Stimulated activated CD8-positive, alpha-beta memory T cell treated with anti-CD3 and anti-CD28 coated beads, Interleukin-4, amount 100 ng/mL, for 48 hours (primary cell): ENCODE results near the gene SYT9.
"Not testable (repeated sequence)": the region's sequence is repeated elsewhere in the genome, so short reads cannot be mapped to it uniquely, and the experiment has no call there.

Source experiments
- DNase-seq: peaks from one replicate; pipeline ENCODE4 v3.0.0-alpha.2; 2020

SYT9 gene

GRCh38 chr11:7278314-7278917 lies 26.7 kb downstream of the SYT9 start:
- DNase-seq, result no peak

- no peak for DNase-seq
These were observed 28.0 kb downstream of the SYT9 start for GRCh38 chr11:7279676-7280075.

DNA sequence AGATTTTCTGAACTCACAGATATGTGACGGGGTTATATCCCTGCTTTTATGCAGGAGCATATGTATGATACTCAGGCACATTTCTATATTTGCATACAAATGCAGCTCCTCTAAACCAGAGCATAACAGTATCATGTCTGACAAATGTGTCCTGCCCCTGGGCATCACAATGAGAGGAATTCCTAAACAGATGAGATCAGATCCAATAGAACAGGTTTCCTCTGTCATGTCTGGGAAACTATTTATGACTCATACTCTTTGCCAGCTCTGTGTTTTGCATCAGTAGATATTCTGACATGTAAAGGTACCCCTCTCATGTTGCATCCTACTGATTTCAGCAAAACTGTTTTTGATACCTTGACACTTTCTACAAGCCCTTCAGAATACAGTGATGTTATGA lies 29.4 kb downstream of the SYT9 start:
- DNase-seq, result no peak

- no peak for DNase-seq
These were observed 30.1 kb downstream of the SYT9 start for GRCh38 chr11:7281809-7282208.

DNA sequence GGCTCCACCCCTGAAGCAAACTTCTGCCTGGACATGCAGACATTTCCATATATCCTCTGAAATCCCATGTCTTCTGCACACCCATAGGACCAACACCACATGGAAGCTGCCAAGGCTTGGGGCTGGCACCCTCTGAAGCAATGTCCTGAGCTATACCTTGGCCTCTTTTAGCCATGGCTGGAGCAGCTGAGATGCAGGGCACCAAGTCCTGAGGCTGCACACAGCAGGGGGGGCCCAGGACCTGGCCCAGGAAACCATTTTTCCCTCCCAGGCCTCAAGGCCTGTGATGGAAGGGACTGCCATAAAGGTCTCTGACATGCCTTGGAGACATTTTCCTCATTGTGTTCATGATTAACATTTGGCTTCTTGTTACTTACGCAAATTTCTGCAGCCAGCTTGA lies 34.5 kb downstream of the SYT9 start:
- no peak for DNase-seq

DNA sequence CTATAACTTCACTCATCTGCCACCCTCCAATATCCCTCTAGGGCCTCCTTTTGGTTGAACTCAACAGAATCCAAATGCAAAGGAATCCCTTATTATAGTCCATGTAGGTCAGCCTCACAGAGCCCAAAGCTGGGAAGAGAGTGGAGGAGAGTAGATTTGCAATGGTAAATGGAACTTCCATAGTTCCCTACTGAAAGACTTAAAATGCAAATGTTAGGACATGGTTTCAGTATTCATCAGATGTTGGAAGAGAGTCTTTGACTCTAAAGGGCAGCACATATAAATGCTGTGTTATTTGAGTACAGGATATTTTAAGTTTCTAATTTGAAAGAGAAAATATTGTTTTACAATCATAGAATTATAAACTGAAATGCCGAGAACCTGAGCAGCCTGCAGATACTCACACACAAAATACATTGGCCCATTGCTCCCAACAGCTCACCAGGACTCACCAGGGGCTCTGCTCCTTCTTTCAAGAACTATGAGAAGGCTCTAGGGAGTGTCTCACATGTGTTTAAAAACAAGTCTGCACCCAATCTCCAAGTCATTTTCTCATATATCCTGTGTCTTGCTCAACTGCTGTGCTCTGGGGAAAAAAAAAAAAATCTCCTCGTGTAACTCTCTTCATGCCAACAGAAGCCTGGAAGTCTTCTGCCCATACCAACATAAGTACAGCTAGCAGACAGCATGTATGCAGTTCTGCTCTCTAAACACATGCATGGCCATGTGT lies 39.6 kb downstream of the SYT9 start:
- no peak for DNase-seq

GRCh38 chr11:7292922-7293321 lies 41.2 kb downstream of the SYT9 start:
- no peak for DNase-seq

DNA sequence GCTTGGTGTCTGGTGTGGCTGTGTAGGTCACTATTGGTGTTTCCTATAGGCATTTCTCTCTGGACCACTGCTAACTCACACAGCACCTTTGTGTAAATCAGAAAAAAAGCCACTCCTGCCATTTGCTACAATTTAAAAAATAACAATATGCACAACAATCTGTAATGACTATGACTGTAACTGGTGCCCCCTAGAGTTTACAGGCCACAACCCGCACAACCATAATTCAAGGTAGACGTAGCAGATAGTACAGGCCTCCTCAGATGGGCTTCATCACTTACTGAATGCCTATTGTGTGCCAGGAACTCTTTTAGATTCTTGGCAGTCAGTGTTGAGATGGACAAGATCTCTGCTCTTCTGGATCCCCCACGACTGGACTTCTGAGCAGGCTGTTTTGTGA lies 47.7 kb downstream of the SYT9 start:
- DNase-seq, result no peak

DNA sequence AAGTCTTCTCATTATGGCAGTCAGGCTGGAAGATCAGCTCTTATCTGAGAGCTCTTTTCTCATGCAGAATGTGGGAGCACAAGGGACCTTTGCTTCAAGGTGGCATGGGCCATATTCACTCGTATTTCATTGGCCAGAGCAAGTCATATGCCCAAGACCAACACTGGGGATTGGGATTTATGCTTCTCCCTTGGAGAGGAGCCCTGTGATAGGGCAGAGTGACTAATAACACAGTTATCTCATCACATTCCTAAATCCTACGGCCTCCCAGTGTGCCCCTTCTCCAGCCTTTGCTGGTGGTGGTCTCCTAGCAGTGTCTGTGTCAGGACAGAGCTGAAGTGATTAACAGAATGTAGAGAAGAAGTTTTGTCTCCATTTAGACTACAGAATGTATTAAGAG lies 48.6 kb downstream of the SYT9 start:
- no peak for DNase-seq

- no peak for DNase-seq
These were observed 51.4 kb downstream of the SYT9 start for GRCh38 chr11:7303146-7303545.

GRCh38 chr11:7306900-7307299 lies 55.2 kb downstream of the SYT9 start:
- no peak for DNase-seq

DNA sequence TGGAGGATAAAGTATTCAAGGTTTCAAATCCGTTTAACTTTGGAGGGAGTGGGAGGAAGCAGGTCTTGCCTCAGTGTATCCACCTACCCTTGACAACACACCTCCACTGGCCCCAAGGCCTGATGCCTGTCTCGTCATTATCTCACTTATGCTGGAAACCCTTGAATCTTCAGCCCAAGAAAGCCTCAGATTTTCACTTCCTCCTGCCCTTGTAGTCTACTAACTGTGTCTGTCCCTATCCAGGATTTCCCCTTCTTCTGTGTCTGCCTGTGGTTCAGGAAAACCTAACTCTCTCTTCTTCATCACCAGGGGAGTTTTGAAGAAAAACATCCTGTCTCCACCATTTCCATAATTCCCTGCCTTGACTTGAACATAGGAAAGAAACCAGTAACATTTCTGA lies 56.1 kb downstream of the SYT9 start:
- no peak for DNase-seq

GRCh38 chr11:7311903-7312302 lies 60.2 kb downstream of the SYT9 start:
- no peak for DNase-seq

- DNase-seq, result no peak
These were observed 63.3 kb downstream of the SYT9 start for GRCh38 chr11:7314811-7315604.

DNA sequence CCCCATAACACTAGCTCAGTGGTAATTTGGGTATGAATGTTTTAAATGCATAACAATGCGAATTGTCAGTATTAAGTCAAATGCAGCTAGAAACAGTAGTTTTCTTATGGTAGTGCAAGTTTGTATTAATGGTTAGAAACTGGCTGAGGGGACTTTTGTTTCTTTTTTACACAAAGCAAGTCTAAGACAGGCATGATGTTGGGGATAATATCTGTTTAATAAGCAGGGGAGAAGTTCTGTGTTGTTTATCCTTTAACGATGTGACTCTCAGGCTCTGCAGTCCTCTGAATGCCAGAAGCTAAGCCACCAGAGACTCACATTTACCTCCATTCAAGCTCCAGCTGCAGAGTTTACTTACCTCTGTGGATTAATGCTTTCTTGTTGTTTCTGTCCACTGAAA lies 67.8 kb downstream of the SYT9 start:
- no peak for DNase-seq

DNA sequence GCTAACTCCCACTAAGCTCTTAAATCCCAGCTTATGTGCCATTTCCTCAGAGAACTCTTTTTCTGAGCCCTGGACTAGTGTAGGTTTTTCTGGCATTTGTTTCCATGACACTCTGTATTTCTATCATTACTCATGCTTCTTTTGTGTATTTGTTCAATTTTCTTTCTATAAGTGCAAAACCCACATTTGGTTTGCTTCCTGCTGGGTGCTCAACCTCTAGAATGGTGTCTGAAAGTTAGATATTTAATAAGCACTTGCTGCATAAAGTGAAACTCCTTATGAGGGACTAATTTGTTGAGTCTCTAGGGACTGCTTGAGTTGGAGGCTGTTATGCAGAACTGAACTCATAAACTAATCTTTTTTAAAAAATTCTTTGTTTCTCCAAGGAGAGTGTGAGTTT lies 68.6 kb downstream of the SYT9 start:
- no peak for DNase-seq

DNA sequence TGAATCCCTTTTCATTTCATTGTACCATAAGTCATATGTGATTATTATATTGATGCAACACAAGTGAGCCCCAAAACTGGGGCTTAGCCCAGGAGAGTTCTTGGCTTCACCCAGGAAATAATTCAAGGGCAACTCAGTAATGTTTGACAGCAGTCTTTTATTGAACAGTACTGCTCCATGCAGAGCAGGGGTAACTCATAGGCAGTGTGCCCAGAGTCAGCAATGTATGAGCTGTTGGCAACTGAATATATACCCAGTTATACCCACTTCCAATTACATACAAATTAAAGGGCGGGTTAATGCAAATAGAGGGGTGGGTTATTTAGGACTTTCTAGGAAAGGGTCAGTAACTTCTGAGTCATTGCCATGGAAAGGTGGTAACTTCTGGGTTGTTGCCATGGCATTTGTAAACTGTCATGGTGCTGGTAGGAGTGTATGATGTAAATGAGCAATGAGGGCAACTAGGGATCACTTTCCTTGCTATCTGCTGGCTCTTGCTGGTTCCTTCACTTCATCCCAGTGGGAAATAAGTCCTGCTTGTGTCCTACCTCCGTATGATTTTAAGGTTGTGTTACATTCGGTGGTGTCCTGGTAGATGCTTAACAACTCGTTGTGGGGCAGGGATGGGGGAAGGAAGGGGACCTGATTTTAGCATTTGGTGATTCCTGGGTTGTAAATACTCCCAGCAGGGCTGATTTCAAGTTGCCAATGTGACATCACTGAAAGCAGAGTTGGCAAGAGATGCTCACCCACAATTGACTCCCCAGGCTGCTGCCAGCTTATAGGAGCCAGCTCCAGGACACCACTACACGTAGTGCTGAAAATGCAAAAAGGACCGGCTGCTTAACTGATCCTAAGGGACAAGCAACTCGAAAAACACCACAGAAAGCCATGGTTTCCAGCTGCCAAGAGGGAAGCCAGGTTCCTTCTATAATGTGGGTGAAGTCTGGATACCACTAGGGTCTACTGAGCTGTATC lies 70.1 kb downstream of the SYT9 start:
- no peak for DNase-seq

DNA sequence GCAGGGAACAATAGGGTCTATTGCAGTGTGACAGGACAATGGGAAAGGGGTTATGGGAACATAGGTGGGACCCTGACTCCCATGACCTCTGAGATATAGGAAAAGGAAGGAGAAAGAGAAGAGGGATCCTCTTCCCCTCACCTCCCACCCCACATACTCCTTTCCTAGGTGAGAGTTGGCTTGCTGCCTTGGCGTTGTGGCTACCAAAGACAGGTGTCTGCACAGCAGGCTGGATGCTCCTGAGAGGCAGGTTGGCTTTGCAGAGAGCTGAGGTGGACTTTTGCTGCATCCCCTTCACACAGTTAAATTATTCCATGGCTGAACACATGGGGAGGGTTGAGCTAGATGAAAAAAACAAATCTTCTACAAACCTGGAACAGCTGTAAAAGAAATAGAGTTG lies 80.7 kb downstream of the SYT9 start:
- DNase-seq, result no peak

- no peak for DNase-seq
These were observed 81.3 kb downstream of the SYT9 start for GRCh38 chr11:7332962-7333361.

GRCh38 chr11:7335442-7335841 lies 83.7 kb downstream of the SYT9 start:
- DNase-seq, result not testable (repeated sequence)

DNA sequence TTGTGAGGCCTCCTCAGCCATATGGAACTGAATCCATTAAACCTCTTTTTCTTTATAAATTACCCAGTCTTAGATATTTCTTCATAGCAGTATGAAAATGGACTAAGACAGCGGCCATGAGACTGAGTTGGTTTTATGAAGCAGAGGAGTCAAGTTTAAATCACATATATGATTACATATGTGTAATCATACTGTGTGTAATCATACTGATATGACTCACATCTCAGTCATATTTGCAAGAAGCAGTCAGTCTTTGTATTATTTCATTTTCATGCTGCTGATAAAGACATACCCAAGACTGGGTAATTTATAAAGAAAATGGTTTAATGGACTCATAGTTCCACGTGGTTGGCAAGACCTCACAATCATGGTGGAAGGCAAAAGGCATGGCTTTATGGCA lies 89.8 kb downstream of the SYT9 start:
- DNase-seq, result no peak

GRCh38 chr11:7347611-7348431 lies 96.1 kb downstream of the SYT9 start:
- DNase-seq, result no peak
